Prostate gland (tissue), 2 donors: ENCODE data around the gene ERBIN.

ENCODE experiments used
- POLR2A ChIP-seq: fragments of 450-650 bp; IDR thresholded peaks from one replicate; pipeline ENCODE4 v1.6.1; 2016; ENCODE audit warnings: antibody characterized with exemption, mild to moderate bottlenecking
- POLR2AphosphoS5 ChIP-seq: sonication (generic); formaldehyde crosslinking; IDR thresholded peaks from one replicate; pipeline ENCODE4 v1.6.1; 2017; ENCODE audit warnings: antibody characterized with exemption
- TF ChIP-seq, protein P1 (sequence below), 4 experiments: fragments of 200-600 bp in 2 of 4; fragments of 450-650 bp in 2 of 4; sonication (generic) in 2 of 4; IDR thresholded peaks; 1 replicate in 3 of 4; 2 replicates in 1 of 4; pipeline ENCODE4 v1.5.1; 2016 to 2019; ENCODE audit warnings: antibody characterized with exemption in 4 of 4, mild to moderate bottlenecking in 2 of 4, moderate library complexity in 2 of 4

GRCh38 chr5:65882278-65882677 is 44.1 kb upstream of the ERBIN start:
- no peak for TF ChIP-seq POLR2A
- no peak for TF ChIP-seq POLR2AphosphoS5
- TF ChIP-seq, protein P1, sequence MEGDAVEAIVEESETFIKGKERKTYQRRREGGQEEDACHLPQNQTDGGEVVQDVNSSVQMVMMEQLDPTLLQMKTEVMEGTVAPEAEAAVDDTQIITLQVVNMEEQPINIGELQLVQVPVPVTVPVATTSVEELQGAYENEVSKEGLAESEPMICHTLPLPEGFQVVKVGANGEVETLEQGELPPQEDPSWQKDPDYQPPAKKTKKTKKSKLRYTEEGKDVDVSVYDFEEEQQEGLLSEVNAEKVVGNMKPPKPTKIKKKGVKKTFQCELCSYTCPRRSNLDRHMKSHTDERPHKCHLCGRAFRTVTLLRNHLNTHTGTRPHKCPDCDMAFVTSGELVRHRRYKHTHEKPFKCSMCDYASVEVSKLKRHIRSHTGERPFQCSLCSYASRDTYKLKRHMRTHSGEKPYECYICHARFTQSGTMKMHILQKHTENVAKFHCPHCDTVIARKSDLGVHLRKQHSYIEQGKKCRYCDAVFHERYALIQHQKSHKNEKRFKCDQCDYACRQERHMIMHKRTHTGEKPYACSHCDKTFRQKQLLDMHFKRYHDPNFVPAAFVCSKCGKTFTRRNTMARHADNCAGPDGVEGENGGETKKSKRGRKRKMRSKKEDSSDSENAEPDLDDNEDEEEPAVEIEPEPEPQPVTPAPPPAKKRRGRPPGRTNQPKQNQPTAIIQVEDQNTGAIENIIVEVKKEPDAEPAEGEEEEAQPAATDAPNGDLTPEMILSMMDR (IDR thresholded peaks at IDR 0.05) = no peak
